H1 (cell line): ENCODE data around the gene SF3A2. TPM values are rescaled to one million over a fixed set of nuclear protein-coding genes. Genes with fewer than 3 reads are reported as not detected.

Experiments
- CTCF ChIA-PET: fragments of 300-600 bp; sonication (Branson Sonifier 250); formaldehyde crosslinking; loops from one replicate; lab custom pipeline; 2021; ENCODE audit not compliant: partially characterized antibody; lab: Charles Lee
- POLR2A ChIA-PET: fragments of 300-600 bp; sonication (Branson Sonifier 250); formaldehyde crosslinking; loops from one replicate; lab custom pipeline; 2021; ENCODE audit warnings: inconsistent platforms; ENCODE audit not compliant: partially characterized antibody; lab: Charles Lee
- DNase-seq, 2 experiments: peaks; one replicate each; pipeline versions ENCODE4 v3.0.0 to v3.0.0-alpha.2; 2010 to 2022; ENCODE audit warnings: low spot score in 2 of 2, low read depth in 1 of 2, mixed read lengths in 1 of 2
- FAIRE-seq: peaks from 2 replicates; lab custom pipeline; 2011; peaks lifted over from hg19 to GRCh38; lab: Jason Lieb, UNC
- H2AFZ ChIP-seq: 2 replicates; pipeline ENCODE4 v1.8.1; 2012; ENCODE audit warnings: low read length, inconsistent platforms
- H2AK5ac ChIP-seq: 2 replicates; pipeline ENCODE4 v1.6.1; 2013; ENCODE audit warnings: low read depth, low read length
- H2BK120ac ChIP-seq: replicated peaks from 2 replicates; pipeline ENCODE3; 2013; ENCODE audit warnings: low read depth, low read length, inconsistent platforms
- H2BK12ac ChIP-seq: 2 replicates; pipeline ENCODE4 v1.6.1; 2013; ENCODE audit warnings: low read depth, low read length
- H2BK15ac ChIP-seq: 2 replicates; pipeline ENCODE4 v1.6.1; 2013; ENCODE audit warnings: low read length
- H2BK20ac ChIP-seq: 2 replicates; pipeline ENCODE4 v1.6.1; 2013; ENCODE audit warnings: low read length
- H2BK5ac ChIP-seq: 2 replicates; pipeline ENCODE4 v1.6.1; 2013; ENCODE audit warnings: low read depth, low read length
- H3K14ac ChIP-seq: 2 replicates; pipeline ENCODE4 v1.6.1; 2013; ENCODE audit warnings: inconsistent platforms; ENCODE audit not compliant: insufficient read length
- H3K18ac ChIP-seq: 2 replicates; pipeline ENCODE4 v1.6.1; 2013; ENCODE audit warnings: low read length; ENCODE audit errors: extremely low read depth
- H3K23ac ChIP-seq: 2 replicates; pipeline ENCODE4 v1.6.1; 2013; ENCODE audit warnings: inconsistent platforms; ENCODE audit not compliant: insufficient read length
- H3K23me2 ChIP-seq: 2 replicates; pipeline ENCODE4 v1.6.1; 2013; ENCODE audit warnings: low read depth, low read length
- H3K27ac ChIP-seq: 2 replicates; pipeline ENCODE4 v1.6.1; 2011; ENCODE audit warnings: low read depth, low read length, inconsistent platforms
- H3K27me3 ChIP-seq, 4 experiments: replicated peaks in 1 of 4; 1 replicate in 1 of 4; 2 replicates in 3 of 4; pipeline versions ENCODE4 v1.6.1 to v1.8.1; 2011 to 2013; ENCODE audit warnings: low read length in 3 of 4, mild to moderate bottlenecking in 3 of 4, inconsistent platforms in 2 of 4, mixed read lengths in 2 of 4, moderate library complexity in 1 of 4; ENCODE audit not compliant: control insufficient read depth in 3 of 4, insufficient read depth in 3 of 4; ENCODE audit errors: extremely low read depth in 1 of 4
- H3K36me3 ChIP-seq, 4 experiments: 2 replicates each; pipeline versions ENCODE4 v1.6.1 to v1.8.1; 2011 to 2013; ENCODE audit warnings: mild to moderate bottlenecking in 4 of 4, low read length in 3 of 4, moderate library complexity in 2 of 4, control low read depth in 1 of 4, inconsistent platforms in 1 of 4; ENCODE audit not compliant: insufficient read depth in 4 of 4, control insufficient read depth in 2 of 4
- H3K4ac ChIP-seq: replicated peaks from 2 replicates; pipeline ENCODE3; 2013; ENCODE audit warnings: low read length, low read depth, mixed read lengths, inconsistent platforms; ENCODE audit not compliant: insufficient read length
- H3K4me1 ChIP-seq, 4 experiments: replicated peaks in 1 of 4; 1 replicate in 1 of 4; 2 replicates in 3 of 4; pipeline versions ENCODE4 v1.6.1 to v1.8.1; 2011 to 2013; ENCODE audit warnings: low read length in 3 of 4, inconsistent platforms in 2 of 4, mixed read lengths in 1 of 4; ENCODE audit not compliant: insufficient read depth in 4 of 4, control insufficient read depth in 3 of 4
- H3K4me2 ChIP-seq, 2 experiments: 2 replicates each; pipeline versions ENCODE4 v1.6.1 to v1.8.1; 2011 to 2013; ENCODE audit warnings: low read depth in 2 of 2, low read length in 2 of 2, control low read depth in 1 of 2, inconsistent platforms in 1 of 2, mild to moderate bottlenecking in 1 of 2; ENCODE audit not compliant: insufficient read depth in 1 of 2
- H3K4me3 ChIP-seq, 4 experiments: fragments of 200-600, 300-600 bp in 1 of 4; sonication (generic), shearing (Covaris generic), sonication (Bioruptor Twin) in 1 of 4; 2 replicates each; pipeline versions ENCODE4 v1.5.1 to v1.8.1; 2011 to 2016; ENCODE audit warnings: low read length in 4 of 4, low read depth in 3 of 4, control low read depth in 2 of 4, inconsistent platforms in 2 of 4, mild to moderate bottlenecking in 2 of 4, mixed read lengths in 1 of 4, moderate library complexity in 1 of 4; ENCODE audit not compliant: insufficient read depth in 2 of 4; ENCODE audit errors: extremely low read depth in 1 of 4
- H3K56ac ChIP-seq: replicated peaks from 2 replicates; pipeline ENCODE3; 2013; ENCODE audit warnings: low read depth, mild to moderate bottlenecking, mixed read lengths, low read length, inconsistent platforms; ENCODE audit not compliant: insufficient read length
- H3K79me1 ChIP-seq: 2 replicates; pipeline ENCODE4 v1.6.1; 2013; ENCODE audit warnings: low read depth, low read length, control low read depth
- H3K79me2 ChIP-seq, 2 experiments: 2 replicates each; pipeline versions ENCODE4 v1.6.1 to v1.8.1; 2012 to 2013; ENCODE audit warnings: low read length in 2 of 2, mild to moderate bottlenecking in 2 of 2, inconsistent platforms in 1 of 2; ENCODE audit not compliant: insufficient read depth in 2 of 2, control insufficient read depth in 1 of 2
- H3K9ac ChIP-seq, 4 experiments: replicated peaks in 1 of 4; 1 replicate in 1 of 4; 2 replicates in 3 of 4; pipeline versions ENCODE4 v1.6.1 to v1.8.1; 2011 to 2013; ENCODE audit warnings: low read depth in 3 of 4, low read length in 3 of 4, control low read depth in 2 of 4, mild to moderate bottlenecking in 2 of 4, moderate library complexity in 2 of 4, inconsistent platforms in 1 of 4; ENCODE audit errors: extremely low read depth in 1 of 4
- H3K9me3 ChIP-seq, 2 experiments: 2 replicates each; pipeline versions ENCODE4 v1.6.1 to v1.8.1; 2012 to 2013; ENCODE audit warnings: mild to moderate bottlenecking in 2 of 2, moderate library complexity in 2 of 2, control low read depth in 1 of 2, inconsistent platforms in 1 of 2, low read depth in 1 of 2, low read length in 1 of 2, mixed read lengths in 1 of 2; ENCODE audit not compliant: insufficient read depth in 2 of 2
- H4K20me1 ChIP-seq, 2 experiments: replicated peaks in 1 of 2; 2 replicates each; pipeline versions ENCODE3 to v1.8.1; 2011 to 2013; ENCODE audit warnings: inconsistent platforms in 2 of 2, low read length in 2 of 2, mild to moderate bottlenecking in 1 of 2; ENCODE audit not compliant: insufficient read depth in 2 of 2, control insufficient read depth in 1 of 2
- H4K5ac ChIP-seq: 2 replicates; pipeline ENCODE4 v1.6.1; 2013; ENCODE audit warnings: low read length, low read depth, mixed read lengths, inconsistent platforms; ENCODE audit not compliant: insufficient read length
- H4K8ac ChIP-seq: 2 replicates; pipeline ENCODE4 v1.8.0; 2013; ENCODE audit warnings: mild to moderate bottlenecking, moderate library complexity, low read length, inconsistent platforms; ENCODE audit not compliant: insufficient read depth; ENCODE audit errors: extremely low read depth
- H4K91ac ChIP-seq: replicated peaks from 2 replicates; pipeline ENCODE3; 2013; ENCODE audit warnings: low read length, mixed read lengths, inconsistent platforms; ENCODE audit not compliant: insufficient read length
- CHD2 ChIP-seq: IDR thresholded peaks from 2 replicates; pipeline ENCODE4 v1.6.1; 2012; ENCODE audit warnings: low read length, improper control_type of control experiment
- E2F6 ChIP-seq: IDR thresholded peaks from 2 replicates; pipeline ENCODE4 v1.6.1; 2012; ENCODE audit warnings: inconsistent platforms
- EGR1 ChIP-seq: IDR thresholded peaks from 2 replicates; pipeline ENCODE4 v1.6.1; 2011; ENCODE audit warnings: low read depth, low read length, borderline replicate concordance
- GABPA ChIP-seq: IDR thresholded peaks from 2 replicates; pipeline ENCODE4 v1.6.1; 2011; ENCODE audit warnings: mild to moderate bottlenecking, low read length, moderate library complexity, borderline replicate concordance; ENCODE audit not compliant: insufficient read depth
- GTF2F1 ChIP-seq: IDR thresholded peaks from 2 replicates; pipeline ENCODE4 v1.6.1; 2012; ENCODE audit warnings: low read depth, low read length, improper control_type of control experiment, borderline replicate concordance
- HDAC6 ChIP-seq: IDR thresholded peaks from one replicate; pipeline ENCODE4 v1.7.1; 2012; ENCODE audit warnings: low read depth, mild to moderate bottlenecking, inconsistent platforms, low read length, moderate library complexity
- KDM5A ChIP-seq: fragments of 200-600 bp; IDR thresholded peaks from 2 replicates; pipeline ENCODE4 v1.7.1; 2012; ENCODE audit warnings: mild to moderate bottlenecking, low read length, inconsistent platforms, mixed read lengths
- RBBP5 ChIP-seq: IDR thresholded peaks from 2 replicates; pipeline ENCODE4 v1.7.1; 2012; ENCODE audit warnings: low read depth, mild to moderate bottlenecking, inconsistent platforms, low read length, moderate library complexity, borderline replicate concordance
- SRF ChIP-seq: IDR thresholded peaks from 2 replicates; pipeline ENCODE4 v1.6.1; 2011; ENCODE audit warnings: mild to moderate bottlenecking, low read depth, low read length, moderate library complexity
- TEAD4 ChIP-seq: IDR thresholded peaks from 2 replicates; pipeline ENCODE4 v1.6.1; 2012; ENCODE audit warnings: low read depth, low read length, inconsistent platforms, mixed read lengths
- USF2 ChIP-seq: IDR thresholded peaks from 2 replicates; pipeline ENCODE4 v1.6.1; 2011; ENCODE audit warnings: low read length, improper control_type of control experiment
- WGBS, 2 experiments: shearing (Covaris generic) in 1 of 2; methylation state at CpG; one replicate each; pipeline versions ENCODE4 v1.1.6 to v1.1.7; 2013 to 2015; ENCODE audit warnings: low lambda C conversion rate in 2 of 2, mixed read lengths in 2 of 2, inconsistent platforms in 1 of 2, low coverage in 1 of 2, missing lambda C conversion rate in 1 of 2; ENCODE audit not compliant: insufficient replicate concordance in 2 of 2, insufficient coverage in 1 of 2, insufficient read length in 1 of 2; ENCODE audit errors: extremely low coverage in 1 of 2, missing lambda C conversion rate in 1 of 2; 5-methylcytosine and 5-hydroxymethylcytosine counted together
- polyA plus RNA-seq, 7 experiments: library from polyadenylated mRNA; depleted of rRNA in 3 of 7; stranded (reverse) in 5 of 7; unstranded in 2 of 7; fragments of >200 nt in 5 of 7; fragments of 200-250 nt in 2 of 7; gene quantifications; 1 replicate in 5 of 7; 2 replicates in 1 of 7; 4 replicates in 1 of 7; pipeline versions ENCODE4 v1.2.1 to v1.2.3, GENCODE V29; 2011 to 2013; ENCODE audit warnings: missing spikeins in 2 of 7, mixed read lengths in 2 of 7
- total RNA-seq: library from RNA; stranded (reverse); fragmentation: NEBNext Ultra II Directional; extraction: Animal tissue kit (Norgen Biotek cat#: 25700); gene quantifications from 2 replicates; pipeline ENCODE4 v1.2.1, GENCODE V29; 2021

The SF3A2 gene
- total and polyA plus RNA-seq, 2 of the 8 experiments (the other 6 are each of a cell fraction or from before 2014, with no cell fraction given) = 15.3 to 146 TPM

DNA sequence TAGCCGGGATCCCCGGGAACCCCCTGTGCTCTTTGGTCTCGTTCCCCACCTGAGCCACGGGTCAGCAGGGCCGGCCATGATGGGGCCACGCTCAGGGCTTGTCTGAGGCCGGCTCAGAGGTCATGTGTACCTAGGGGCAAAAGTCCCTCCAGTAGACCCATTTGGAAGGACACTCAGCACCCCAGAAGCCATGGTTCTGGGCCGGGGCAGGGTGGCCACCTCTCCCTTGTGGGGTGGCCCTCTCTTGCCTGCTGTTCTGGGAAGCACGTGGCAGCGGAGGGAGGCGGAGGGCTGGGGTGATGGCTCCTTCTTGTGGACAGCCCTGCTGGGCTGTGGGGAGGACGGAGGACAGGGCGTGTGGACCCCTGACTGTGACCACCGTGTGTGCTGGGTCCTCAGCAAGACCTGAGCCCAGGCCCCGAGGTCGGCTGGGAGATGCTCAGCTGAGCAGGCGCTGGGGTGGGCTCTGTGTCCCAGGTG, 51.8 kb downstream of the SF3A2 start:
- DNase-seq (no peak), FAIRE-seq (no peak)
- Histone ChIP-seq H2AK5ac (peak overlapping the region; percentile 84; the same call in 1 of the 2 replicates), H2BK15ac (peak overlapping the region; percentile 75; the same call in 1 of the 2 replicates), H3K14ac (no peak overlapping the region), H2AFZ (no peak overlapping the region), H3K4ac (no peak overlapping the region), H3K4me1 (peaks cover 0 to 22% (median 9%) of the 10 kb centered on the region in 4 experiments; a peak in 5 of 7 replicates), H4K91ac (peak overlapping the region; percentile 40), H2BK120ac (no peak overlapping the region), H2BK20ac (no peak overlapping the region), H2BK12ac (peak overlapping the region; percentile 50; the same call in 1 of the 2 replicates), H3K36me3 (peaks cover 0 to 6% (median 0%) of the 10 kb centered on the region in 4 experiments; a peak in 1 of 8 replicates), H3K79me2 (no peaks in the 10 kb centered on the region), H3K27me3 (peaks cover 40 to 63% (median 57%) of the 10 kb centered on the region in 4 experiments), H3K23me2 (peaks cover 10% of the 10 kb centered on the region; the same call in 1 of the 2 replicates), H3K56ac (no peak overlapping the region), H3K4me2 (no peak overlapping the region), H3K9me3 (no peaks in the 10 kb centered on the region), H4K5ac (no peak overlapping the region), H3K18ac (no peak overlapping the region), H4K8ac (no peak overlapping the region), H3K27ac (no peak overlapping the region), H4K20me1 (peaks cover 0 to 11% of the 10 kb centered on the region in 2 experiments), H3K9ac (no peak overlapping the region), H3K4me3 (no peak overlapping the region), H3K23ac (no peak overlapping the region), H2BK5ac (no peak overlapping the region), H3K79me1 (no peaks in the 10 kb centered on the region)
- WGBS, 2 experiments = 93% methylated on average over 13 of the region's 17 CpGs; no CpG with 5 or more reads in 1 of the 2 experiments
- CTCF ChIA-PET = interaction anchor here (0.8 to 5.0 kb wide), 8 partner anchors 11 to 95 kb away, joined by 3 to 46 read pairs (median 6); no protein-coding TSS in a partner anchor
- POLR2A ChIA-PET = interaction anchor here (0.7 to 3.1 kb wide), 10 partner anchors 10 to 86 kb away, joined by 3 to 25 read pairs (median 4); no protein-coding TSS in a partner anchor
- TF ChIP-seq EGR1 (no peak), SRF (no peak), GABPA (no peak), TEAD4 (no peak), KDM5A (no peak), CHD2 (no peak), GTF2F1 (no peak), USF2 (no peak), HDAC6 (no peak), E2F6 (no peak), RBBP5 (no peak)
